GM13977 (cell line): ENCODE results near the gene ZBTB43.

Source experiments
- DNase-seq: peaks from one replicate; pipeline ENCODE4 v3.0.0; 2012; ENCODE audit warnings: low spot score
- CTCF ChIP-seq: IDR thresholded peaks from 2 replicates; pipeline ENCODE4 v1.5.1; 2012; ENCODE audit warnings: mild to moderate bottlenecking, control low read depth; ENCODE audit not compliant: insufficient read depth; ENCODE audit errors: extremely low read depth, missing control alignments
- in situ Hi-C: fragments of 300-500 bp; cut with MboI; formaldehyde crosslinking; loops from one replicate; pipeline ENCODE4 v1.12.0; 2022; ENCODE audit warnings: low sequenced_read_pairs, low pct_unique_long_range_greater_than_20kb, mixed read lengths, inconsistent platforms; ENCODE audit not compliant: unreplicated experiment

Gene ZBTB43

GRCh38 chr9:126827227-126827626 lies 22.4 kb downstream of the ZBTB43 start:
- no peak for DNase-seq
- no peak for TF ChIP-seq CTCF
- in situ Hi-C loops: no loop called here

- in situ Hi-C loops: no loop called here
- TF ChIP-seq CTCF: no peak
- no peak for DNase-seq
These were observed 24.2 kb downstream of the ZBTB43 start for GRCh38 chr9:126829035-126829434.

GRCh38 chr9:126830827-126831226 lies 26.0 kb downstream of the ZBTB43 start:
- no peak for TF ChIP-seq CTCF
- in situ Hi-C loops: no loop called here
- DNase-seq: no peak

- in situ Hi-C loops: no loop called here
- TF ChIP-seq CTCF: no peak
- DNase-seq: no peak
These were observed 27.6 kb downstream of the ZBTB43 start for GRCh38 chr9:126832440-126832839.

GRCh38 chr9:126833020-126833419 lies 28.2 kb downstream of the ZBTB43 start:
- DNase-seq: no peak
- in situ Hi-C loops: no loop called here
- no peak for TF ChIP-seq CTCF

GRCh38 chr9:126833710-126834345 lies 29.0 kb downstream of the ZBTB43 start:
- no peak for DNase-seq
- no peak for TF ChIP-seq CTCF
- in situ Hi-C loops: no loop called here

GRCh38 chr9:126834672-126835071 lies 29.8 kb downstream of the ZBTB43 start:
- in situ Hi-C loops: no loop called here
- DNase-seq: no peak
- TF ChIP-seq CTCF: no peak
